Activated CD4-positive, alpha-beta T cell treated with anti-CD3 and anti-CD28 coated beads for 48 hours (primary cell): ENCODE results near the gene GGT5.
"Not testable (repeated sequence)": the region's sequence is repeated elsewhere in the genome, so short reads cannot be mapped to it uniquely, and the experiment has no call there.

ENCODE experiments used
- DNase-seq: peaks from one replicate; pipeline ENCODE4 v3.0.0-alpha.2; 2020

Gene GGT5

DNA sequence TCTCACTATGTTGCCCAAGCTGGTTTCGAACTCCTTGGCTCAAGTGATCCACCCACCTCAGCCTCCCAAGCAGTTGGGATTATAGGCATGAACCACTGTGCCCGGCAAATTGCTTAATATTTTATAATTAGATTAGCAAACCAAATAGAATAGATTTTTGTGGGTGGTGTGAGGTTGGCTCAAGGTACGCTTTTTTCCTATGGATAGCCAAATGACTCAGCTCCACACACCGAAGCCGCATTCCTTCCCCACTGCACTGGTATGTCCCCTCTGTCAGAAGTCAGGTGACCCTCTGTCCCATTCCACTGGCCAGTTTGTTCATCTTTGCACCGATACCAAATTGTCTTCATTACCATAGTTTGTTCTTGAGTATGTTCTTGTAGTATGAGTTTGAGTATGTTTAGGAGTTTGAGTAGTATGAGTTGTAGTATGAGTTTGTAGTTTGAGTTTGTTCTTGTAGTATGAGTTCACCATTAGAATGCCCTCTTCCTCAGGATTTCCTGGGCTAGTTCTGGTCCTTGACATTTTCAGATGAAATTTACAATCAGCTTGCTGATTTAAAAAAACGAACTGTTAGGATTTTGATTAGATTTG is 44.2 kb downstream of the GGT5 start:
- DNase-seq = no peak

DNA sequence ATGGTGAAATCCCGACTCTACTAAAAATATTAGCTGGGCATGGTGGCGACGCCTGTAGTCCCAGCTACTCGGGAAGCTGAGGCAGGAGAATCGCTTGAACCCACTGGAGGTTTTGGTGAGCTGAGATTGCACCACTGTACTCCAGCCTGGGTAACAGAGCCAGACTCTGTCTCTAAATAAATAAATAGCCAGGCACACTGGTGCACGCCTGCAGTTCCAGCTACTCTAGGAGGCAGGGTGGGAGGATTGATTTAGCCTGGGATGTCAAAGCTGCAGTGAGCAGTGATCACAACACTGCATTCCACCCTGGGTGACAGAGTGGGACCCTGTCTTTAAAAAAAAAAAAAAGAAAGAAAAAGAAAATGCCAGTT is 46.2 kb downstream of the GGT5 start:
- DNase-seq = no peak

DNA sequence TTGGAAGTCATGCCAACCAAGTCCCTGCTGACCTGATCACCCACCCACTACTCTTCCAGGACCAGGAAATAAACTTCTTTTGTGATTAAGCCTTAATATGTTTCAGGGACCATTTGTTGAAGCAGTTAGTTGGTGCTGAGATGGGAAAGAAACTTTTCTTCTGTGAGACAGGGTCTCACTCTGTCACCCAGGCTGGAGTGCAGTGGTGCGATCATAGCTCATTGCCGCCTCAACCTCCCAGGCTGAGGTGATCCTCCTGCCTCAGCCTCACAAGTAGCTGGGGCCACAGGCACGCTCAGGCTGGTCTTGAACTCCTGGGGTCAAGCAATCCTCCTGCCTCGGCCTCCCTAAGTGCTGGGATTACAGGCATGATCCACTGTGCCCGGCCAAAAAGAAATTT is 53.0 kb downstream of the GGT5 start:
- DNase-seq = no peak

DNA sequence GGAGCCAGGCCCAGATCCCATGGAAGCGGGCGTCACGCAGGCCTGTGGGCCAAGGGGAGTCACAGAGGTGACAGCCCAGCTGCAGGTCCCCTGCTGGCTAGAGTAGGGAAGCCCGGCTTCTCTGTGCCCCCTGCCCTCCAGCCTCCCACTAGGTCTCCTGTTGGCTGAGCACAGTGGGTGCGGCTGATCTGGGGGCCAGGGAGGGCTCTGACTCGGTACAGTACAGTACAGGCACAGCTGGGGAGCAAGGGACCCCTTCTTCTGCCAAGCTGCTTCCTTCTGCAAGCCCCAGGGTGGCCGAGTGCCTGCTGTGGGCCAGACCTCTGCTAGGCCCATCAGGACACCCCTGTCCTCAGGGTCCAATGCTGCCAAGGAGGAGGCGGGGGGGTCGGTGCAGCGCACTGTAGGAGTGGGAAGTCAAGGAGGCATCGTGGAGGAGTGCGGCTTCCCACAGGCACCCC is 53.5 kb downstream of the GGT5 start:
- DNase-seq = no peak

DNA sequence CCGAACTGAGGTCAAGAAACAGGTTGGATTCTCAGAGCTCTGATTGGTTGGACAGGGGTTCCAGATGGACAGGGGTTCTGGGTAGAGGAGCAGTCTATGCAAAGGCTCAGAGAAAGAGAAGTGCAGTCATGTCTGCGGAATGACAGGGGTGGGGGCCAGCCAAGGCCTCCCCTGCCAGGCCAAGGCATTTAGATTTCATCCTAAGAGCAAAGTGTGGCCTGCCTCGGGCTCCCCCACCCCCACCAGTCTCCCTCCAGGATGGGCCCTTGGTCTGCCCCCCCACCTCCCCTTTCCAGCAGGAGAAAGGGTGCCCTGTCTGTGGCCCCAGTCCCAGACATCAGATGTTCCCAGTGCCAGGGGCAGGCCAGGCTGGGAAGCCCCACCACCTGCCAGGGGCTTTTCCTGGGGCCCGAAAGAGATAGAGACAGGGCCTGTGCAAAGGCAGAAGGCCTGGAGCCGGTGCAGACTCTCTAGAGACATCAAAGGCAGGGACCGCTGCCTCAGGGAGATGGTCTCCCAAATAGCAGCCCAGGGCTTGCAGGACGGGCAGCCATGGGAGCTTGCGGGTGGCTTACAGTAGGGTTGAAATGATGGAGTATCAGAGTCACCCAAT is 54.2 kb downstream of the GGT5 start:
- no peak for DNase-seq

DNA sequence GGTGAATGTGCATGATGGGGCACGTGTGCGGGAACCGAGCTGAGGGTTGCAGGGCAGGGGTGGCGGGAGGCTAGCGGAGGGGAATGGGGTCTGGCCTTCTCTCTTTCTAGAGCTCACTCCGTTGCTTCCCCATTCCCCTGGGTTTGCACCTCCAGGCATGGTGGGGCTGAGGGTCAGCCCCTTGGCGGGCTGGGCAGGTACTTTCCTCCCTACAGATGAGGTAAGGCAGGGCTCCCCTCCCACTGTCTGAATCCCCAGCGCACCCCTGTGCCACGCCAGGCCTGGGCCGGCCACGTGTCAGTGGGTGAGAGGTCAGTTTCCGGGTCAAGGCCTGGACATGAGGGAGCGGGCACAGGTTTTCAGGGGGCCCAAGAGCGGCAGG is 54.7 kb downstream of the GGT5 start:
- DNase-seq = no peak

DNA sequence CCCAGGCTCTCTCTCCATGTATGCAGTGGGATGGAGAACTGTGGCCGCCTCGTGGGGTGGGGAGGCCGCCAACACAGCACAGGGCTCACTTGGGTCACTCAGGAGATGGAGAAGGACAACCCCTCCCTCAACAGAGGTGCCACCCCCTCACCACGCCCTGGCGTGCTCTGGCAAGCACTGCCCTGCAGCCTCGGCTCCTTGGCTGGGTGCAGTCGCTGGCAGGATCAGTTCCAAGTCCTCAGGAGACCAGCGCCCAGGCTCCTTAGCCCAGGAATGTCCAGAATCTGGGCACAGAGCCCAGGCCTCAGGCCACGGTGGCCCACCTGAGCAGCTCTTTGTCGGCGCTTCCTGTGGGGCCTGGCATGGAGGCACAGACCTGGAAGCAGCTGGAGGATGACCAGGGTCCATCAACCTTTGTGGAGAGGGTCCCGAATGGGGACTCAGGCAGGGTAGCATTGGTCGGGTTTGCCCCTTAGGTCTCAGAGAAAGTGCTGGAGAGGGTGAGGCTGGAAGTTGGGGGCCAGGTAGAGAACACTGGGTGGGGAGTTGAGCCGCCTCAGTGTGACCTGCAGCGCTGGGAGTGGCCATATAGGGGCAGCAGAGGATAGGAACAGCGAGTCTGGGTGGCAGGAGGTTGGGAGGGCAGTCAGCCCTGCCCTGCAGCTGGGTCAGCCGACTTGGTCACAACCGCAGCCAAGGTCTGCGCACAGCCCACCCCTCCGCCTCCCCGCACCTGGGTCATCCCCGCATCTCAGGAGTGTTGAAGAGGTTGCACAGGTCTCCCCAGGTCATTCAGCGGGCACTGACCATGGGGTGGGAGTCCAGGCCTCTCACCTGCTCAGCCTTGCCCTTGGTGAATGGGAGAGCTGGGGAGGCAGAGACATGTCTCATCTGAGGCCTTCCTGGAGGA is 55.4 kb downstream of the GGT5 start:
- peak; percentile 64 for DNase-seq

DNA sequence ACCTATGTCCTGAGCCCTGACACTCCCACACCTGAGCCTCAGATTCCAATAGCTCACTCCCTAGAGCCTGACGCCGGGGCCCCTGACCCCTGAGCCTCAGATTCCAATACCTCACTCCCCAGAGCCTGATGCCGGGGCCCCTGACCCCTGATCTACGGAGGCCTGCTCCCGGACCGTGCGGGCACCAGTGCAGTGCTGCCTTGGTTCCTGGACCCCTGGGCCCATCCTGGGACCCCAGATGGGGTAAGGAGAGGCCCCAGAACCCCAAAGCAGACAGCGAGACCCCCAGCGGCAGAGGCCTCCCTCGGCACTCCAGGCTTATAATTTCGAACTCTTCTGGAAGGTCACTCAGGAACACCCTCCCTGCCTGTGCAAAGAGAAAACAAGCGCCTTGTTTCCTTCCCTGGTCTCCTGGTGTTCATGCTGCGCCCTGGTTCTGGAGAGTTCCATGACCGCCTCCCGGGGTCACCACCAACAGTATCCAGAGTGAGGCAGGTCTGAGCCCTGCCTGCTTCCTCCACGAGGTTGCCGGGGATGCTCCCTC is 56.1 kb downstream of the GGT5 start:
- DNase-seq = no peak

DNA sequence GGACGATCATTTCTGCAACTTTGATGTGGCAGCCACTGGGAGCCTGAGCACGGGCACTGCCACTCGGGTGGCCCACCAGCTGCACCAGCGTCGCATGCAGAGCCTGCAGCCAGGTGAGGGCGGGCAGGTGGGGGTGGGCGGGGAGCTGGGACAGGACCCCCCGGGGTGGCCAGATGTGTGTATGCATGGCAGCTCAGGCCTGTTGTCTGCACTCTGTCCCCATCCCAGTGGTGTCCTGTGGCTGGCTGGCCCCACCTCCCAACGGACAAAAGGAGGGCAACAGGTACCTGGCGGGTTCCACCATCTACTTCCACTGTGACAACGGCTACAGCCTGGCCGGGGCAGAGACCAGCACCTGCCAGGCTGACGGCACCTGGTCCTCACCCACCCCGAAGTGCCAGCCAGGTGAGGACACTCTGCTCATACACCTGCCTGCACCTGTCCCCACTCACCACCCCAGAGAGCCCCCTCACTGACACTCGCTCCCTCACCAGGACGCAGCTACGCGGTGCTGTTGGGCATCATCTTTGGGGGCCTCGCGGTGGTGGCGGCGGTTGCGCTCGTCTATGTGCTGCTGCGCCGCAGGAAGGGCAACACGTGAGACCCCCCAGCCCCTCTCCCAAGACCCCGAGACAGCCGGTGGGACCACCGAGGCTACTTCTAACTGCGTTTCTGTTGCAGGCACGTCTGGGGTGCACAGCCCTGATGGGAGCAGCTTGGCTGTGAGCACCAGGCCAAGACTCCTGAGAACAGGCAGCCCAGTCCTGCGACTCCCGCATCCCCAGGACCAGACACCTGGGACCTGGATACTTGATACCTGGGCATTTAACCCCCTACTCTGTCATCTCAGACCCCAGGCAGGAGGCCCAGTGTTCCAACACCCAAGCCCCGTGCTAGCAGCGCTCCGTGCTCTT is 56.9 kb downstream of the GGT5 start:
- no peak for DNase-seq

DNA sequence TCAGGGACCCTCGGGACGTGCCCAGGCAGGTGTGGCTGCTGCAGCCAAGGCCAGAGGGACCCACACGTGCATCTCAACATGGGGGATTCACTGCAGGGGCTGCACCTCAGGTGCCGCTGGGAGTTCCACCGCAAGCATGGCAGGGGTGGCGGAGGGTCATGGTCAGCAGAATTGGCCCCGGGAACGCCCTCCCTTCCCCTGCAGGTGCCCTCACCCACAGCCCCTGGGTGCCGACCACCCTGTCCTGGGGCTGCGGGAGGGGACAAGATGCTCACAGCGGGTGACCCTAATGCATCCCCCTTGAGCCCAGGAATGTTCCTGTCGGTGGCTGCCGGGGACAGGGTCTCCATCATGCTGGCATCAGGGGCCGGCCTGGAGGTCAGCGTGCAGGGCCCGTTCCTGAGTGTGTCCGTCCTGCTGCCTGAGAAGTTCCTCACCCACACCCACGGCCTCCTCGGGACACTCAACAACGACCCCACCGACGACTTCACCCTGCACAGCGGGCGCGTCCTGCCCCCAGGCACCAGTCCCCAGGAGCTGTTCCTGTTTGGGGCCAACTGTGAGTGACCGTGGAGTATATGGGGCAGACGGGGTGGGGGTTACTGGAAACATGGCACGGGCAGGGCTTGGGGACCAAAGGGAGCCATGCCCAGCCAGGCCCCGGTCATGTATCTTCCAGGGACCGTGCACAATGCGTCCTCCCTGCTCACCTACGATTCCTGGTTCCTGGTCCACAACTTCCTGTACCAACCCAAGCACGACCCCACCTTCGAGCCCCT is 57.8 kb downstream of the GGT5 start:
- DNase-seq = no peak

DNA sequence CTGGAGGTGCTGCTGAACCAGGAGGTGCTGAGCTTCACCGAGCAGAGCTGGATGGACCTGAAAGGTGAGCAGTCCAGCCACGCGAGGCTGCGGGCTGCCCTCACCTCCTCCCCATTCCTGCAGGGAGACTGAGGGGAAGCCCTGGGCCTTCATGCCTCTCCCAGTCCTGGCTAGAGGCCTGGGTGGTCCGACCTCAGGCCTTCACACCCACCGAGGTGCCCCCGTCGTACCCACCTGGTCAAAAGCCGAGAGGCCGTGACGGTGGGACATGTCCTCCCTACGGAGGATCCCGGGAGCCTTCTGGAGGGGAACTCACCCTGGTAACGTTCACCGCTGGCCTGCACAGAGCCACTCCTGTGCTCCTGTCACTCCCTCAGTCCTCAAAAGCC is 58.5 kb downstream of the GGT5 start:
- no peak for DNase-seq

DNA sequence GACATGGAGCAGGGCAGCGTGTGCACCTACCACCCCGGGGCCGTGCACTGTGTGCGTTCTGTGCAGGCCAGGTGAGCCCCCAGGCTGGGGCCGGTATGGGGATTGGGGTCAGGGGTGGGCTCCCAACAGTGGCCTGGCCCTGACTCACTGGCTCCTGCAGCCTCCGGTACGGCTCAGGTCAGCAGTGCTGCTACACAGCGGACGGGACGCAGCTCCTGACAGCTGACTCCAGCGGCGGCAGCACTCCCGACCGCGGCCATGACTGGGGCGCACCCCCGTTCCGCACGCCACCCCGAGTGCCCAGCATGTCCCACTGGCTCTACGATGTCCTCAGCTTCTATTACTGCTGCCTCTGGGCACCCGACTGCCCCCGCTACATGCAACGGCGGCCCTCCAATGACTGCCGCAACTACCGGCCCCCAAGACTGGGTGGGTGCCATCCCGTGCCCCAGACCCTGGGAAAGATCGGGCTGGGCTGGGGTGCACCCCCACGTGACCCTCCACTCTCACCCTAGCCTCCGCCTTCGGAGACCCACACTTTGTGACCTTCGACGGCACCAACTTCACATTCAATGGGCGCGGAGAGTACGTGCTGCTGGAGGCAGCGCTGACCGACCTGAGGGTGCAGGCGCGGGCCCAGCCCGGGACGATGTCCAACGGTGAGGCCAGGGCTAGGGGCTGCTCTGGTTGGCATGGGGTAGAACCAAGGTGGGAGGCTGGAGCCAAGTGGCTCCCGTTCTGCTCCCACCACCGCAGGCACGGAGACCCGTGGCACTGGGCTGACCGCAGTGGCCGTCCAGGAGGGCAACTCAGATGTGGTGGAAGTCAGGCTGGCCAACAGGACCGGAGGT is 59.2 kb downstream of the GGT5 start:
- no peak for DNase-seq

DNA sequence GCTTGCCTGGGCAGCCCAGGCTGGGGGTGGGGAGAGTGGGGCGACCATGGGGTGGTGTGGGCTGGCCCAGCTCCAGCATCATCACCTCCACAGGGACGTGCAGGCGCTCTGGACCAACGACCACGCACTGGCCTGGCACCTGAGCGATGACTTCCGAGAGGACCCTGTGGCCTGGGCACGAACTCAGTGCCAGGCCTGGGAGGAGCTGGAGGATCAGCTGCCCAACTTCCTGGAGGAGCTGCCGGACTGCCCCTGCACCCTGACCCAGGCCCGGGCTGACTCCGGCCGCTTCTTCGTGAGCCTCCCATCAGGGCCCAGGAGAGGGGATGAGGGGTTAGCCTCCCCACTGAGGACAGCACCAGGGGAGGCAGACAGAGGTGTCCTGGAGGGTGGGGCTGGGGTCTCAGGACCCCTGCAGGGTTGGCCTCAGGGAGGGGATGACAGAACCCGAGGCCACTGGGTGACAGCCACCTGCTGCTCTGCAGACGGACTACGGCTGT is 59.8 kb downstream of the GGT5 start:
- DNase-seq = no peak

DNA sequence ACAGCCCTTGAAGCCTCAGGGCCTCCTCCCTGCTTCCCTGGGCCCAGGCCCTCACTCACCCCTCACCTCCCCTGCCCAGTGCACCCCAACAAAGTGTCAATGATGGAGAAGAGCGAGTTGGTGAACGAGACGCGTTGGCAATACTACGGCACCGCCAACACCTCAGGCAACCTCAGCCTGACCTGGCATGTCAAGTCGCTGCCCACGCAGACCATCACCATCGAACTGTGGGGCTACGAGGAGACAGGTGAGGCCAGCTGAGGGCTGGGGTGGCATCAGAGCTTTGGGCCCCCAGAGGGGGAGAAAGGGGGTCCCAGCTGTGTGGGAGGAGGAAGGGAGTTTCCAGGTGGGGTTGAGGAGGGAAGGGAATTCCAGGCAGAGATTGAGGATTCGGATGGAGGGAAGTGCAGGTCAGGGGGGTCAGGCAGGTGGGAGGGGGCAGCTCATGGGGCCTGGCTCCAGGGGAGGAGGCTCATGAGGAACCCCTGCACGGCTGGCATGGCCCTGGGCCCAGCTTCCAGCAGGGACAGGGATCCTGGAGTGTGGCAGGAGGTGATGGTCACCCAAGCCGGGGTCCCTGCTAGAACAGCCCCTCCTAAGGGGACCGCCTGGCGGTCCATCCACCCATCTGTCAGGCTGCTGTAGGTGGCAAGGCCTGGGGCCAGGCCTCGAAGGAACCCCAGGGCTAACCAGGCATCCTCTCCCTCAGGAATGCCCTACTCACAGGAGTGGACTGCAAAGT is 60.7 kb downstream of the GGT5 start:
- no peak for DNase-seq

DNA sequence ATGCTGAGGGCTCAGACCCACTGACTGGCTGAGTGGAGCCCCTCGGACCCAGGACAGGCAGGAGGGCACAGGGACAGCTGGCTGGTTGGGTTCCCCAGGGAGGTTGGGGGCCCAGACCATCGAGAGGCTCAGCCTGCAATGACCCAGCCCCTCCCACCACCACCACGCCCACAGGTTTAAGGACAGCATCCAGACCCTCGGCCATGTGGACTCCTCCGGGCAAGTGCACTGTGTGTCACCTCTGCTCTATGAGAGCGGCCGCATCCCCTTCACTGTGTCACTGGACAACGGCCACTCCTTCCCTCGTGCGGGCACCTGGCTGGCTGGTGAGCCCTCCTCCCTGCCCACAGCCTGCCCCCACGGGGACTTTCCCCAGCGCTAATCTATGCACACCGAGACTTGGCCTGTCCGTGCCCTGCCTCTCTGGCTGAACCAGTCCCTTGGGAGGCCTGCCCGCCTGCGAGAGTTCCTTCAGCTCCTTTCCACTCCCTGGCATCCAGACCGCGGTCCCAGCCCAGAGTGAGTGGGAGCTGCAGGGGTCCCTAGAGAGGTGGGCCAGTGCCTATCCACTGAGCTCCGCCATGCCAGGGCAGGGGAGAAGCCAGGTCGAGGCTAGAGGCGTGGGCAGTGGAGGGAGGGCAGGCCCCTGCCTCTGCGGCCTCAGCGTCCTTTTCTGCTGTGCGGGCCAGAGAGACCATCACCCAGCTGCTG is 61.4 kb downstream of the GGT5 start:
- no peak for DNase-seq

DNA sequence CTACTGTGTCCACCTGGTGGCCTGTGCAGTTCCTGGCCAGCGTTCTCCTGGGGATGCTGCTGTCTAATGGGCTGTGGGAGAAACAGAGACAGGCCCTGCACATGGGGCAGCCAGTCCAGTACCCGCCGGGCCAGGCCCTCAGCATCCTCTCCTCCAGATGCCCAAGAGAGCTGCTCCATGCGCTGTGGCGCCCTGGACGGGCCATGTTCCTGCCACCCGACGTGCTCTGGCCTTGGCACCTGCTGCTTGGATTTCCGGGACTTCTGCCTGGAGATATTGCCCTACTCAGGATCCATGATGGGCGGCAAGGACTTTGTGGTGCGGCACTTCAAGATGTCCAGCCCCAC is 62.0 kb downstream of the GGT5 start:
- DNase-seq = not testable (repeated sequence)

DNA sequence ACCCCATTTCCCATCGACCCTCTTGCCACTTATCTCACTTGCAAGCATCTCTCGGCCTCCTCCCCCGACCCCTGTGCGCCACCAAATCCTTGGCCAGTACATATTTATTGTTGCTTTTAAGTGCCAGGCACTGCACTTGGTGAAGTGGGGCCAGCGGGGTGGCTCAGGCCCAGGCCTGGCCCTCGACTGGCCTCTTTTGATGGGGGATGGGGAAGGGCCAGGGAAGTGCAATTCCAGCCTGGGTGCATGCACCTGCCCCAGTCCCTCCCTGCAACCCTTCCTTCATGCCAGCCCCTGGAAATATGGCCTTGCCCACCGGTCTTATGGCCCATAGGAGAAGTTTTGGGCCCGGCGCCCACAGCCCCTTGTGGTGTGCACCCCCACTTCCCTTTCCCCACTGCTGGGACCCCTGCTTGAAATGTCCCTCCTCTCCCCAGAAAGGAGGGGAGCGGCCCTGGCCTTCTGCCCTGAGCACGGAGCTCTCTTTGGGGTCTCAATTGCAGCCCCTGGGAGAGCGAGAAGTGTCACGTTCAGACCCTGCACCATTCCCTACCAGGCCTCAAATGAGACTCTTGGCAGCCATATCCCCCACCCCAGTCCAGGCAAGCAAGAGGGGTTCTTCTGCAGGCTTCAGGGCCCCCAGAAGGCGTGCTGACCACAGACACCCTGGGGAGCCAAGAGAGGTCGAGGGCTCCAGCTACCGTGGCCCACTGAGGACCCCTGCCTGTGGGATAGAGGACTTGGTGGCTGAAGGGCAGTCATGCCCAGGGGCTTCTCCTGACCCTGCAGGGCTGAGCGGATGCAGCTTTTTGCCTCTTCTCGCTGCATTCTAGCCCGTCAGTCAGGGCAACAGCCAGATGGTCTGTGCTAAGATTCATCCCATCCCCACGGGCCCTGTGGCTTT is 62.6 kb downstream of the GGT5 start:
- DNase-seq = no peak
